Right lobe of liver (tissue), 6 donors: ENCODE data around the gene CLCA2. TPM values are rescaled to one million over a fixed set of nuclear protein-coding genes. Genes with fewer than 3 reads are reported as not detected.

Experiments used
- ATAC-seq, 4 donors: fragments of 200-7000 bp; cut with Tn5 transposase; one replicate each; pipeline ENCODE4 v1.9.1; 2020; ENCODE audit warnings: mild to moderate bottlenecking in 4 of 4, moderate library complexity in 4 of 4
- DNase-seq, 3 donors: peaks; one replicate each; pipeline ENCODE4 v3.0.0-alpha.2; 2020
- H3K27ac ChIP-seq, 3 donors: fragments of 200-600 bp; one replicate each; pipeline ENCODE4 v1.8.0; 2022
- H3K27me3 ChIP-seq, 2 donors: fragments of 200-600 bp; one replicate each; pipeline ENCODE4 v1.8.0; 2022
- H3K36me3 ChIP-seq, 4 donors: fragments of 200-600 bp; sonication (generic) in 1 of 4; one replicate each; pipeline versions ENCODE4 v1.5.1 to v1.8.0; 2017 to 2022; ENCODE audit warnings: control low read depth in 1 of 4
- H3K4me1 ChIP-seq, 4 donors: fragments of 200-600 bp; sonication (generic) in 1 of 4; one replicate each; pipeline versions ENCODE4 v1.5.1 to v1.8.0; 2017 to 2022; ENCODE audit warnings: control low read depth in 1 of 4
- H3K4me3 ChIP-seq, 3 donors: fragments of 200-600 bp; one replicate each; pipeline ENCODE4 v1.8.0; 2022
- H3K9me3 ChIP-seq, 4 donors: fragments of 200-600 bp; sonication (generic) in 1 of 4; one replicate each; pipeline versions ENCODE4 v1.5.1 to v1.8.0; 2017 to 2022; ENCODE audit warnings: control low read depth in 1 of 4
- CTCF ChIP-seq, 4 donors: fragments of 200-600 bp in 3 of 4; fragments of 450-650 bp in 1 of 4; IDR thresholded peaks; one replicate each; pipeline versions ENCODE4 v1.5.1 to v1.8.0; 2016 to 2022; ENCODE audit warnings: antibody characterized with exemption in 4 of 4, mild to moderate bottlenecking in 2 of 4
- POLR2A ChIP-seq: fragments of 450-650 bp; IDR thresholded peaks from one replicate; pipeline ENCODE4 v1.6.1; 2017; ENCODE audit warnings: antibody characterized with exemption, mild to moderate bottlenecking
- WGBS: methylation state at CpG from one replicate; pipeline ENCODE4 v1.1.6; 2018; ENCODE audit warnings: low coverage, low lambda C conversion rate; ENCODE audit not compliant: insufficient coverage; ENCODE audit errors: missing lambda C conversion rate; 5-methylcytosine and 5-hydroxymethylcytosine counted together
- intact Hi-C, 2 donors: fragments of 100-400 bp; cut with DNase I; formaldehyde crosslinking; loops; one replicate each; pipeline versions ENCODE4 v1.11.2 to v1.14.1; 2022
- total RNA-seq, 6 experiments: library from RNA; depleted of rRNA in 2 of 6; stranded (reverse); fragments of >200 nt in 2 of 6; fragmentation: NEBNext Ultra II Directional in 3 of 6; extraction: Animal tissue kit (Norgen Biotek cat#: 25700) in 3 of 6; gene quantifications; one replicate each; pipeline versions ENCODE4 v1.1.0 to v1.2.4, GENCODE V29; 2016 to 2023
- donor health status: DM: no; HTN: yes; CAD: no.
- donor health status: DM: no; HTN: no; CAD: no.
- donor health status: DM: no; HTN: no; CAD: no.
- donor health status: DM: no; HTN: yes; CAD: no.
- donor health status: DM: no; HTN: yes; CAD: no.

CLCA2 gene
- total RNA-seq, 6 experiments from 2014 or later: not detected

DNA sequence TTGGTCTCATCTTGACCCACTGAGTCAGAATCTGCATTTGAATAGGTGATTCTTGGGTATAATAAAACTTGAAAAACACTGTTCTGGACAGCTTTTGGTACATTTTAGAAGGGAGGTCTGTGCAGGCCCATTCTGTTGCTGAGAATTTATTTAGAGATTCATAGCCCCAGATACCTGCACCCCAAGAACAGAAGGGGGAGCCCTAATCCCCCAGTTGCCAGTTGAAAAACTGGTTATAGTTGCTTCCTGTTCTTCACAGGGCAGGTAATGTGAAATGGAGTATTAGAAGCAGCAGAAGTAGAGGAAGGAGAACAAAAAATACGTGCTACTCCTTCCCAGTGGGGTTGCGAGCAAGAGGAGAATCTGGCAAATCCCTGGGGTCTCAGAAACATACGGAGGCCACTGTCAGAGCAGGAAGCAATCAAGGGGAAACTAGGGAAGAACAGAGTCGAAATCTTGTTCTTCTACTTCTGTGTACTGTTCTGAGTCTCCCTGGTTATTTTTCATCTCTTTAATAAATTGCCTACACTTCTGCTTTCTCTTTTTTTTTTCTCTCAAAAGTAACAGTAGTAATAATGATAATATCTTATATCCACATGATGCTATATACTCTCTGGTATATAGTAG lies 4.6 kb upstream of the CLCA2 start:
- Histone ChIP-seq H3K4me3 (no peak overlapping the region), H3K9me3 (no peaks in the 10 kb centered on the region), H3K27me3 (no peaks in the 10 kb centered on the region), H3K4me1 (no peaks in the 10 kb centered on the region), H3K36me3 (no peaks in the 10 kb centered on the region), H3K27ac (no peak overlapping the region)
- WGBS: 57% methylated on average over 4 of the region's 4 CpGs
- DNase-seq: no peak
- ATAC-seq: peak in 1 of 4 donors; percentile 33
- no peak for TF ChIP-seq POLR2A
- TF ChIP-seq CTCF (IDR thresholded peaks at IDR 0.05): peak in 2 of 4 donors; percentile 7 to 16
- intact Hi-C loops: no loop called here

GRCh38 chr1:86421601-86422280 lies 2.2 kb upstream of the CLCA2 start:
- TF ChIP-seq CTCF (IDR thresholded peaks at IDR 0.05): no peak
- TF ChIP-seq POLR2A: no peak
- Histone ChIP-seq H3K27me3 (no peaks in the 10 kb centered on the region), H3K9me3 (no peaks in the 10 kb centered on the region), H3K4me1 (no peaks in the 10 kb centered on the region), H3K4me3 (no peak overlapping the region), H3K36me3 (no peaks in the 10 kb centered on the region), H3K27ac (no peak overlapping the region)
- intact Hi-C loops: no loop called here
- no peak for DNase-seq
- no peak for ATAC-seq
- WGBS: 74% methylated on average over 7 of the region's 7 CpGs

DNA sequence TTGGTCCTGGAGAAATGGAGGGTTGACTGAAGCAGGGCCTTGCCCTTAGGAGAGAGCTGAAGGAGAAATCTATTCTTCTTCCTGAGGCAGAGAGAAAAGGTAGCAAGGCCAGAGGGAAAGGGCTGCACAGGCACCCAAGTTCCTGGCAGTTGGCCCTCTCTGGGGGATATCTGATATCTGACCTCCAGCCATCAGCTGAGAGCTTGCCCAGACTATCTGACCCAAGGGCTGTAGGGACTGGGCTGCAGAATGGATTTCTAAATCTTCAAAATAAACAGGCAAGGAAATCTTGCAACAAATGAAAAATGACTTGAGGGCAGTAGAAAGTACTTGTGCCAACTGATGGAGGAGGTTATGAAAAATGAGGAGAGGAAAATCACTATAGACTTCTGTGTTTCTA lies 498 bp upstream of the CLCA2 start:
- Histone ChIP-seq H3K4me1 (no peaks in the 10 kb centered on the region), H3K4me3 (no peak overlapping the region), H3K27me3 (no peaks in the 10 kb centered on the region), H3K36me3 (no peaks in the 10 kb centered on the region), H3K9me3 (no peaks in the 10 kb centered on the region), H3K27ac (no peak overlapping the region)
- intact Hi-C loops: no loop called here
- ATAC-seq (no peak), DNase-seq (no peak)
- TF ChIP-seq POLR2A (no peak), CTCF (IDR thresholded peaks at IDR 0.05) (no peak)

GRCh38 chr1:86429122-86429725 lies 5.3 kb downstream of the CLCA2 start:
- Histone ChIP-seq H3K27ac (peak overlapping the region in 2 of 3 donors; percentile 3 to 26), H3K9me3 (no peaks in the 10 kb centered on the region), H3K36me3 (no peaks in the 10 kb centered on the region), H3K4me3 (no peak overlapping the region), H3K4me1 (no peaks in the 10 kb centered on the region), H3K27me3 (no peaks in the 10 kb centered on the region)
- ATAC-seq: peak in 3 of 4 donors; percentile 14 to 27 (median 20)
- intact Hi-C loops: no loop called here
- 42% methylated on average over 7 of the region's 7 CpGs for WGBS
- no peak for DNase-seq
- TF ChIP-seq CTCF (IDR thresholded peaks at IDR 0.05): no peak
